ENCODE measurements around the gene TSPAN7.

GRCh38 chrX:38616904-38617303 is 55.6 kb downstream of the TSPAN7 start:
- TF ChIP-seq CTCF (IDR thresholded peaks at IDR 0.05) = no peak
- TF ChIP-seq ATOH8 (CRISPR knock-in tag; IDR thresholded peaks at IDR 0.05; ENCODE audit: low read depth) = no peak
- no peak for TF ChIP-seq RAD21 (conservative IDR thresholded peaks at IDR 0.05 in 1 of 2, IDR thresholded peaks at IDR 0.05 in 1 of 2)
- no peak for TF ChIP-seq FOXS1 (CRISPR knock-in tag; IDR thresholded peaks at IDR 0.05)
- no peak for TF ChIP-seq CHD4 (IDR thresholded peaks at IDR 0.05; ENCODE audit: borderline replicate concordance)
- no peak for TF ChIP-seq REST (IDR thresholded peaks at IDR 0.05)
- TF ChIP-seq E2F6 (IDR thresholded peaks at IDR 0.05; ENCODE audit: borderline replicate concordance, low read depth) = no peak
- TF ChIP-seq EP300 (IDR thresholded peaks at IDR 0.05) = no peak
- no peak for TF ChIP-seq ELK1 (IDR thresholded peaks at IDR 0.05; ENCODE audit: low read depth, low read length)
- TF ChIP-seq BHLHE40 (IDR thresholded peaks at IDR 0.05; ENCODE audit: low read depth, low read length) = no peak
- TF ChIP-seq NPAS2 (CRISPR knock-in tag; IDR thresholded peaks at IDR 0.05; ENCODE audit: borderline replicate concordance) = no peak
- no peak for TF ChIP-seq HOXA7 (CRISPR knock-in tag; IDR thresholded peaks at IDR 0.05)
- TF ChIP-seq JUN (IDR thresholded peaks at IDR 0.05) = no peak
- TF ChIP-seq MAX (IDR thresholded peaks at IDR 0.05) = no peak

All from A549 (cell line).